ENCODE data around the gene BCOR.

- no peak for TF ChIP-seq CTCF (IDR thresholded peaks at IDR 0.05)
- no peak for TF ChIP-seq POLR2A (IDR thresholded peaks at IDR 0.05)
Measured at GRCh38 chrX:40090961-40091360, 6.8 kb downstream of the BCOR start.
